Cardiac muscle cell (in vitro differentiated cells and primary cell): ENCODE data around the gene DARS2. TPM values are rescaled to one million over a fixed set of nuclear protein-coding genes. Genes with fewer than 3 reads are reported as not detected.

Source experiments
- DNase-seq, 2 donors: peaks; one replicate each; pipeline versions ENCODE4 v3.0.0 to v3.0.0-alpha.2; 2010 to 2017; ENCODE audit warnings: low read depth in 1 of 2, low spot score in 1 of 2
- H3K27ac ChIP-seq: fragments of 200-600 bp; sonication (generic); 2 replicates; pipeline ENCODE4 v1.5.1; 2016
- H3K27me3 ChIP-seq: fragments of 200-600 bp; sonication (generic); 2 replicates; pipeline ENCODE4 v1.6.0; 2016; ENCODE audit warnings: control low read depth
- H3K36me3 ChIP-seq: fragments of 200-600 bp; sonication (generic); 2 replicates; pipeline ENCODE4 v1.5.1; 2016; ENCODE audit warnings: control low read depth
- H3K4me1 ChIP-seq: fragments of 200-600 bp; sonication (generic); 2 replicates; pipeline ENCODE4 v1.8.1; 2017; ENCODE audit warnings: low read depth, mild to moderate bottlenecking, mixed run types
- H3K4me3 ChIP-seq: fragments of 200-600 bp; sonication (generic); 2 replicates; pipeline ENCODE4 v1.5.1; 2016; ENCODE audit warnings: mild to moderate bottlenecking
- H3K9me3 ChIP-seq: fragments of 200-600 bp; sonication (generic); 2 replicates; pipeline ENCODE4 v1.5.1; 2017; ENCODE audit warnings: low read depth, mild to moderate bottlenecking, control low read depth
- CTCF ChIP-seq: IDR thresholded peaks from 2 replicates; pipeline ENCODE4 v1.5.1; 2012; ENCODE audit warnings: low read depth, mild to moderate bottlenecking, low read length
- polyA plus RNA-seq: library from polyadenylated mRNA; unstranded; fragments of >200 nt; fragmentation: Nextera tagmentation; extraction: Ambion mirVana; gene quantifications from 2 replicates; pipeline ENCODE4 v1.2.1, GENCODE V29; 2016
- total RNA-seq: library from RNA; depleted of rRNA; stranded (reverse); fragments of >200 nt; gene quantifications from 2 replicates; pipeline ENCODE4 v1.2.3, GENCODE V29; 2016

DARS2 gene
- total and polyA plus RNA-seq, 2 experiments from 2014 or later = 14.6 to 15.6 TPM

GRCh38 chr1:173867753-173868265 is 43.3 kb downstream of the DARS2 start, which contains the start of gene GAS5:
Gene GAS5, minus strand, starts transcription at chr1:173867989.
- peak; percentile 99 to 100 for DNase-seq
- H3K4me1 ChIP-seq = peaks cover 19% of the 10 kb centered on the region
- H3K27me3 ChIP-seq = no peaks in the 10 kb centered on the region
- no peak for TF ChIP-seq CTCF
- no peaks in the 10 kb centered on the region for H3K9me3 ChIP-seq
- peak within 1 kb of the TSS; percentile 82 for H3K27ac ChIP-seq
- H3K36me3 ChIP-seq = peaks cover 42% of the 10 kb centered on the region
- peak within 1 kb of the TSS; percentile 55 for H3K4me3 ChIP-seq

- no peaks in the 10 kb centered on the region for H3K9me3 ChIP-seq
- no peaks in the 10 kb centered on the region for H3K27me3 ChIP-seq
- H3K4me3 ChIP-seq = peak within 1 kb of the TSS; percentile 55
- H3K36me3 ChIP-seq = peaks cover 38% of the 10 kb centered on the region
- peak; percentile 41 to 93 for DNase-seq
- H3K27ac ChIP-seq = peak within 1 kb of the TSS; percentile 82
- peaks cover 19% of the 10 kb centered on the region for H3K4me1 ChIP-seq
- TF ChIP-seq CTCF = no peak
Measured at GRCh38 chr1:173868266-173869020, 44.0 kb downstream of the DARS2 start, which contains the start of gene ZBTB37. Gene ZBTB37, plus strand, starts transcription at chr1:173868380. Its CDS starts 1,846 bp downstream, at chr1:173870226.

- peaks cover 19% of the 10 kb centered on the region for H3K4me1 ChIP-seq
- H3K27ac ChIP-seq = peak overlapping the region; percentile 82
- peaks cover 38% of the 10 kb centered on the region for H3K36me3 ChIP-seq
- no peak for TF ChIP-seq CTCF
- no peak for DNase-seq
- H3K27me3 ChIP-seq = no peaks in the 10 kb centered on the region
- H3K4me3 ChIP-seq = peak overlapping the region; percentile 55
- no peaks in the 10 kb centered on the region for H3K9me3 ChIP-seq
Measured at GRCh38 chr1:173869021-173869359, 44.5 kb downstream of the DARS2 start.

GRCh38 chr1:173870252-173871075 is 46.0 kb downstream of the DARS2 start:
- Histone ChIP-seq H3K9me3 (no peaks in the 10 kb centered on the region), H3K36me3 (peaks cover 28% of the 10 kb centered on the region), H3K4me1 (peaks cover 15% of the 10 kb centered on the region), H3K4me3 (no peak overlapping the region), H3K27ac (no peak overlapping the region), H3K27me3 (no peaks in the 10 kb centered on the region)
- TF ChIP-seq CTCF = no peak
- DNase-seq = no peak

GRCh38 chr1:173871091-173871490 is 46.6 kb downstream of the DARS2 start:
- no peak overlapping the region for H3K27ac ChIP-seq
- no peak for TF ChIP-seq CTCF

More at GRCh38 chr1:173871091-173871490, 46.6 kb downstream of the DARS2 start:
- H3K9me3 ChIP-seq = no peaks in the 10 kb centered on the region
- no peaks in the 10 kb centered on the region for H3K27me3 ChIP-seq
- peaks cover 9% of the 10 kb centered on the region for H3K4me1 ChIP-seq
- H3K4me3 ChIP-seq = no peak overlapping the region
- peaks cover 22% of the 10 kb centered on the region for H3K36me3 ChIP-seq
- no peak for DNase-seq
